Measurements from ENCODE around the gene SNRK.

Gene SNRK

GRCh38 chr3:43378066-43378935 lies 92.0 kb downstream of the SNRK start:
- DNase-seq, result no peak

DNA sequence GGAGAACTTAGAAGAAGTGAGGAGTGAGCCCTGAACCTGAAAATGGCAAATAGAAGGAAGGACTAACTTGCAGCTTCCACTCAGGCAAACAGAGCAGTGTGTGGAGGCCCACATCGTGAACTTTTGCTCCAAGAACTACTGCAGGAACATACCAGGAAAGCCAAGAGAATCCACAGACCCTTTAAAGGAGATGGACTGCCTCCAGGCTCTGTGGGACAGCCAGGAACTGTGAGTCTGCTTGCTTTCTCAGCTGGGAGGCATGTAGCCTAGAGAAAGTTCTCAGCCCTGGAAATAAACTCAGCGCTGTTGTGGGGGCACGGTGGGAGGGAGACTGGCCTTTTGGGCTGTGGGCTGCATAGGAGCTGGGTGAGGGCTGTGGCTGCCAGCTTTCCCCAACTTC lies 93.0 kb downstream of the SNRK start:
- no peak for DNase-seq

DNA sequence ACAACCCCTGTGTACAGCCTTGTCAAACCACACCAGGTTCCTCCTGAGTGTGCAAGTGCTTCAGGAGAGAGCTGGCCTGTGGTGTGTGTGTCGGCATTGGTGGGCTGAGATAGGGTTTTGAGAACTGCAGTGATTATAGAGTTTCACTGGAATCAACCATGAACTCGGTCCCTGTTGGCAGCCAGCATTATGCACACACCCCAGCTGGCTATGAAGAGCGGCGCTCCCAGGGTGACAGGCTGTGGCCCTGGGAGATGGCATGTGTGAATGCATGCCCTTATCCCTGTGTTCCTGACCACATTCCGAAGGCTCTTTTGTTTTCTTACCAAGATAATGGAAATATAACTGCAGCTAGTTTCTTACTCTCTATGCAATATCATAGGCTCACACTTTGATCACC lies 101.8 kb downstream of the SNRK start:
- DNase-seq, result no peak

DNA sequence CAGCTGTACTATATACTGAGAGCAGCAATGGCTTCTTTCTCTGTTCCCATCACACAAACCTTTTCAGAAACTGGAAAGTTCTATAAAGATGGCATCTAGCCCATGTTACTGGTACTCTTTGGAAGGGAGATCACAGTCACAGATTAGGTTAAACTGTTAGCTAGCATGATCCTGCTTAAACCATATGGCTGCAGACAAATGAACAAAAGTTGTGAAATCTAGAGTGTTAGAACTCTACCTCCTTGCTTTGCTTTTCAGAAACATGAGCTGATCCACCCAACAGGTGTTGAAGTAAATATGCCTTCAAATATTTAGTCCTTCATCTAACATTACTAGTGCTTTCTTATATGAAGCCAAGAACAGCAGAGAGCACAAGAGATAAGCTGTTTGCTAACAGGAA lies 102.6 kb downstream of the SNRK start:
- DNase-seq, result no peak

GRCh38 chr3:43389388-43390254 lies 103.3 kb downstream of the SNRK start:
- DNase-seq, result no peak

DNA sequence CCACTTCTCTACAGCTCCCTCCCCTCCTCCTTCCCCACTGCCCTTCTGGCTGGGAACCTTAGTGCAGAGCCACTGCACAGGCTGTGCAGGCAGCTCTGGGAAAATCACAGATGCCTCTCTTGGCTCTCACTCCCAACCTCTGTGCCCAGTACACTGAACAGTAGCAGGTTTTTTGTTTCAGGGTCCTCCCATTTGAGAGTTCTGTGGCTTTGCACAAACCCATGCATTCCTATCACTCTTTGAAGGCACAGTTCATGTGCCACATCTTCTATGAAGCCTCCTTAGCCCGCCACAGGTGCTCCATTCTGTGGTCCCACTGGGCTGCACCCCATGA lies 103.9 kb downstream of the SNRK start:
- no peak for DNase-seq

- DNase-seq, result no peak
Observed at GRCh38 chr3:43391621-43392020, 105.3 kb downstream of the SNRK start.

- DNase-seq, result no peak
Observed at GRCh38 chr3:43394041-43394554, 107.8 kb downstream of the SNRK start.

DNA sequence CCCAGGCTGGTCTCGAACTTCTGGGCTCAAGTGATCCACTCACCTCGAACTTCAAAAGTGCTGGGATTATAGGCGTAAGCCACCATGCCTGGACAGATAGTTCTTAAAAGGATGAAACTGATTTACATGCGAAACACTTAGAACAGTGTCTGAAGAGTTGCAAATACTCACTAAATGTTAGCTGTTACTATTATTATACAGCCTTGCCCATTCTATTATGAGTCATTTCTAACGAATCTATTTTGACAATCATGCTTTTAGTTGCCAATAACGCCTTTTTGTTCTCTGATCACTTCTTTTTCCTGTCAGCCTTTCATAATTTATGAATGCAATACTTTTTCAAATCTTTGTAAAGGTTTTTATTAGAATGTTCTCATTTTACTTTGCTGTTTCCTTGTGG lies 112.7 kb downstream of the SNRK start:
- DNase-seq, result no peak

GRCh38 chr3:43400167-43400566 lies 113.8 kb downstream of the SNRK start:
- DNase-seq, result no peak

Data from activated gamma-delta T cell (primary cell).